D721Med (cell line): ENCODE data around the gene RYR3.

Source experiments
- DNase-seq: peaks from one replicate; pipeline ENCODE4 v3.0.0; 2011; ENCODE audit warnings: low spot score; ENCODE audit not compliant: insufficient read length
- FAIRE-seq: peaks from 2 replicates; lab custom pipeline; 2011; peaks lifted over from hg19 to GRCh38; lab: Jason Lieb, UNC
- CTCF ChIP-seq: IDR thresholded peaks from 2 replicates; pipeline ENCODE4 v1.5.1; 2012; ENCODE audit warnings: mild to moderate bottlenecking, control low read depth; ENCODE audit not compliant: insufficient read depth; ENCODE audit errors: missing control alignments

Gene RYR3

GRCh38 chr15:33515121-33515520 lies 204.4 kb downstream of the RYR3 start:
- DNase-seq = no peak
- TF ChIP-seq CTCF = no peak
- FAIRE-seq = no peak

GRCh38 chr15:33516563-33516962 lies 205.8 kb downstream of the RYR3 start:
- FAIRE-seq = no peak
- DNase-seq = no peak
- no peak for TF ChIP-seq CTCF

GRCh38 chr15:33517944-33518343 lies 207.2 kb downstream of the RYR3 start:
- TF ChIP-seq CTCF = no peak
- FAIRE-seq (no peak), DNase-seq (no peak)

- FAIRE-seq = no peak
- TF ChIP-seq CTCF = no peak
Observed at GRCh38 chr15:33518421-33518820, 207.7 kb downstream of the RYR3 start.

GRCh38 chr15:33524274-33524673 lies 213.5 kb downstream of the RYR3 start:
- DNase-seq (no peak), FAIRE-seq (no peak)
- no peak for TF ChIP-seq CTCF

More at GRCh38 chr15:33518421-33518820, 207.7 kb downstream of the RYR3 start:
- no peak for DNase-seq

GRCh38 chr15:33526532-33526931 lies 215.8 kb downstream of the RYR3 start:
- FAIRE-seq (no peak), DNase-seq (no peak)
- no peak for TF ChIP-seq CTCF

- no peak for TF ChIP-seq CTCF
- DNase-seq = no peak
- FAIRE-seq = no peak
Observed at GRCh38 chr15:33533197-33533596, 222.4 kb downstream of the RYR3 start.
